MCF 10A (cell line): ENCODE results near the gene LUZP2. TPM values are rescaled to one million over a fixed set of nuclear protein-coding genes. Genes with fewer than 3 reads are reported as not detected.
A peak's percentile ranks its signal among the peaks of the same experiment; 100 is the strongest.

Experiments
- BruUV-seq: library from RNA; stranded (reverse); fragments of 400-500 nt; replicated peaks from 2 replicates; lab custom pipeline; 2021; lab: Mats Ljungman, UMichigan
- CTCF ChIA-PET: fragments of 300-600 bp; sonication (Branson Sonifier 250); formaldehyde crosslinking; extraction: SDS; loops from one replicate; lab custom pipeline; 2021; ENCODE audit warnings: antibody characterized with exemption, inconsistent platforms; lab: Yijun Ruan, JAX
- POLR2A ChIA-PET: fragments of 300-600, 350-650 bp; sonication (Branson Sonifier 250); formaldehyde crosslinking; extraction: SDS; loops from one replicate; lab custom pipeline; 2020; ENCODE audit warnings: antibody characterized with exemption, inconsistent platforms; lab: Yijun Ruan, JAX
- DNase-seq: peaks from one replicate; pipeline ENCODE4 v3.0.0-alpha.2; 2018; ENCODE audit not compliant: unreplicated experiment
- H3K27ac Mint-ChIP-seq: one replicate; pipeline ENCODE4 v1.8.0; 2022; ENCODE audit warnings: mild to moderate bottlenecking, low read depth, mixed read lengths; ENCODE audit not compliant: unreplicated experiment
- H3K27me3 Mint-ChIP-seq: one replicate; pipeline ENCODE4 v1.8.0; 2022; ENCODE audit warnings: mixed read lengths; ENCODE audit not compliant: insufficient read depth, unreplicated experiment
- H3K36me3 Mint-ChIP-seq: one replicate; pipeline ENCODE4 v1.8.0; 2022; ENCODE audit warnings: mild to moderate bottlenecking, moderate library complexity, mixed read lengths; ENCODE audit not compliant: insufficient read depth, unreplicated experiment
- H3K4me1 Mint-ChIP-seq: one replicate; pipeline ENCODE4 v1.8.0; 2022; ENCODE audit warnings: mixed read lengths; ENCODE audit not compliant: insufficient read depth, unreplicated experiment
- H3K4me3 Mint-ChIP-seq: one replicate; pipeline ENCODE4 v1.8.0; 2022; ENCODE audit warnings: mild to moderate bottlenecking, moderate library complexity, mixed read lengths; ENCODE audit not compliant: unreplicated experiment
- H3K9me3 Mint-ChIP-seq: one replicate; pipeline ENCODE4 v1.8.0; 2022; ENCODE audit warnings: mixed read lengths; ENCODE audit not compliant: unreplicated experiment
- CTCF ChIP-seq: fragments of 200-600 bp; IDR thresholded peaks from one replicate; pipeline ENCODE4 v1.8.0; 2022; ENCODE audit warnings: antibody characterized with exemption, mild to moderate bottlenecking; ENCODE audit not compliant: unreplicated experiment
- intact Hi-C: fragments of 100-400 bp; cut with micrococcal nuclease; formaldehyde crosslinking; loops from 2 replicates; pipeline ENCODE4 v1.14.1; 2022
- total RNA-seq: library from RNA; stranded (reverse); gene quantifications from 2 replicates; pipeline ENCODE4 v1.2.3, GENCODE V29; 2022

LUZP2 gene
- total RNA-seq, 1 experiment from 2014 or later = not detected

GRCh38 chr11:24820541-24820940 lies 323.7 kb downstream of the LUZP2 start:
- H3K27ac Mint-ChIP-seq = no peak overlapping the region
- no peak for TF ChIP-seq CTCF
- BruUV-seq = no TSS peak
- peaks cover 6% of the 10 kb centered on the region for H3K9me3 Mint-ChIP-seq
- H3K4me1 Mint-ChIP-seq = no peaks in the 10 kb centered on the region
- H3K36me3 Mint-ChIP-seq = no peaks in the 10 kb centered on the region
- no peak overlapping the region for H3K4me3 Mint-ChIP-seq
- ChIA-PET POLR2A (no interaction called here), CTCF (interaction anchor here (0.9 kb wide), 1 partner anchor 1162 kb away, joined by 3 read pairs; no protein-coding TSS in a partner anchor)
- H3K27me3 Mint-ChIP-seq = no peaks in the 10 kb centered on the region
- intact Hi-C loops = no loop called here
- peak; percentile 4 for DNase-seq

GRCh38 chr11:24828938-24829605 lies 332.2 kb downstream of the LUZP2 start:
- H3K27ac Mint-ChIP-seq = no peak overlapping the region
- no peaks in the 10 kb centered on the region for H3K4me1 Mint-ChIP-seq
- peaks cover 7% of the 10 kb centered on the region for H3K9me3 Mint-ChIP-seq
- ChIA-PET CTCF (no interaction called here), POLR2A (interaction anchor here (0.7 kb wide), 1 partner anchor 1974 kb away, joined by 4 read pairs; no protein-coding TSS in a partner anchor)
- intact Hi-C loops = no loop called here
- H3K27me3 Mint-ChIP-seq = no peaks in the 10 kb centered on the region
- no peak for TF ChIP-seq CTCF
- BruUV-seq = no TSS peak
- H3K36me3 Mint-ChIP-seq = no peaks in the 10 kb centered on the region
- no peak overlapping the region for H3K4me3 Mint-ChIP-seq
- DNase-seq = no peak

- intact Hi-C loops = no loop called here
- DNase-seq = no peak
- no peaks in the 10 kb centered on the region for H3K27me3 Mint-ChIP-seq
- H3K4me3 Mint-ChIP-seq = no peak overlapping the region
- BruUV-seq = no TSS peak
- H3K27ac Mint-ChIP-seq = no peak overlapping the region
- H3K4me1 Mint-ChIP-seq = no peaks in the 10 kb centered on the region
- no peaks in the 10 kb centered on the region for H3K9me3 Mint-ChIP-seq
- ChIA-PET POLR2A (interaction anchor here (0.5 kb wide), 1 partner anchor 574 kb away, joined by 3 read pairs; no protein-coding TSS in a partner anchor), CTCF (no interaction called here)
- TF ChIP-seq CTCF = no peak
- H3K36me3 Mint-ChIP-seq = no peaks in the 10 kb centered on the region
Measured at GRCh38 chr11:24833573-24833972, 336.7 kb downstream of the LUZP2 start.

- Mint-ChIP-seq H3K27me3 (no peaks in the 10 kb centered on the region), H3K4me1 (no peaks in the 10 kb centered on the region), H3K9me3 (no peaks in the 10 kb centered on the region), H3K4me3 (no peak overlapping the region), H3K27ac (no peak overlapping the region), H3K36me3 (no peaks in the 10 kb centered on the region)
- ChIA-PET POLR2A (no interaction called here), CTCF (no interaction called here)
- intact Hi-C loops = no loop called here
- no TSS peak for BruUV-seq
- no peak for TF ChIP-seq CTCF
- DNase-seq = no peak
Measured at GRCh38 chr11:24837112-24837511, 340.3 kb downstream of the LUZP2 start.
